Subcutaneous adipose tissue (tissue), 4 donors: ENCODE measurements around the gene HBG2. TPM values are rescaled to one million over a fixed set of nuclear protein-coding genes. Genes with fewer than 3 reads are reported as not detected.
"Not testable (repeated sequence)": the region's sequence is repeated elsewhere in the genome, so short reads cannot be mapped to it uniquely, and the experiment has no call there.

Source experiments
- CTCF ChIP-seq: fragments of 450-650 bp; IDR thresholded peaks from one replicate; pipeline ENCODE4 v1.5.1; 2016; ENCODE audit warnings: low read depth, mild to moderate bottlenecking, control low read depth, antibody characterized with exemption, moderate library complexity
- total RNA-seq, 4 donors: library from RNA; depleted of rRNA; stranded (reverse); fragments of >200 nt; gene quantifications; one replicate each; pipeline ENCODE4 v1.1.0, GENCODE V29; 2016

The HBG2 gene
- total RNA-seq, 4 donors from 2014 or later, result not detected

- no peak for TF ChIP-seq CTCF
Measured at GRCh38 chr11:5252192-5252918, 2.2 kb downstream of the HBG2 start.

GRCh38 chr11:5251746-5252145, 2.8 kb downstream of the HBG2 start:
- TF ChIP-seq CTCF, result no peak

GRCh38 chr11:5250543-5251204, 3.9 kb downstream of the HBG2 start:
- TF ChIP-seq CTCF, result no peak

GRCh38 chr11:5249807-5250396, 4.7 kb downstream of the HBG2 start, which contains the start of gene HBG1:
Gene HBG1, minus strand, starts transcription at chr11:5249857. Its CDS starts 53 bp downstream, at chr11:5249804.
- TF ChIP-seq CTCF, result not testable (repeated sequence)

GRCh38 chr11:5247472-5248192, 6.9 kb downstream of the HBG2 start:
- no peak for TF ChIP-seq CTCF

GRCh38 chr11:5246772-5247471, 7.7 kb downstream of the HBG2 start:
- no peak for TF ChIP-seq CTCF
